Right renal cortex interstitium (tissue), 3 donors: Measurements from ENCODE around the gene KLK12. TPM values are rescaled to one million over a fixed set of nuclear protein-coding genes. Genes with fewer than 3 reads are reported as not detected.

Experiments
- DNase-seq, 3 donors: peaks; one replicate each; pipeline ENCODE4 v3.0.0-alpha.2; 2013; ENCODE audit warnings: low read depth in 3 of 3, low spot score in 2 of 3
- polyA plus RNA-seq, 3 donors: library from polyadenylated mRNA; unstranded; fragments of 120-200 nt; gene quantifications; one replicate each; pipeline ENCODE4 v1.2.1, GENCODE V29; 2013; ENCODE audit not compliant: insufficient read length in 3 of 3

KLK12 gene
- polyA plus RNA-seq, 3 donors = not detected

DNA sequence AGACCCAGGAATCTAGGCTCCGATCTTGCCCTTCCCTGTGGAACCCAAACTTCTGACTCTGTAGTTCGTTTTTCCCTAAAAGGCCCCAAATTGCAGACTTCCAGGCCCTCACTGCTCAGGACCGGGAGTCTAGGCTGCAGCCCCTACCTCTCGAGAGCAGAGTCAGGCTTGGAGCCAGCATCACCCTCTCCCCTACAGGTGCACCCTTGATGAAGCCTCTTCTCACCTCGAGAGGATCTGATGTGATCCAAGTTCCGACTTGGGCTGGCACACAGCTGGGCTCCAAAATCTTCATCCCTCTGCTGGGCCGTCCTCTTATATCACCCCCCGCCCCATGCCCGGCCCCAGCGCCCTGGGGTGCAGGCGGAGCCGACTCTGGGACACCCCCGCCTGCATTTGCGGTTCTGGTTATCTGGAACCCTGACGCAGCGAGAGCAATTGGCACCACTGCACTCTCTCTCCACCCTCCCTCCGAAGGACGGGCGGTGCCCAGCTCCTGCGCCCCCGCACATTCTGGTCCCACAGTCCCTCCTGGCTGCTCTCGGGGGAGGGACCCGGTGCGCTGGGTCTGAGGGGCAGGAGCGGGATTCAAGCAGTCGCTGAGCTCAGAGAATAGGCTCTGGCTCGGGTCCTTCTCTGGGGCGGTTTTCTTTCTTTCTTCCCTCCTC, 51.0 kb downstream of the KLK12 start, which contains the start of gene KLK7:
Gene KLK7 (minus strand): TSS at position 293 of the 668 bp plus-strand sequence. CDS start 1,518 bp downstream, outside the sequence.
- no peak for DNase-seq

DNA sequence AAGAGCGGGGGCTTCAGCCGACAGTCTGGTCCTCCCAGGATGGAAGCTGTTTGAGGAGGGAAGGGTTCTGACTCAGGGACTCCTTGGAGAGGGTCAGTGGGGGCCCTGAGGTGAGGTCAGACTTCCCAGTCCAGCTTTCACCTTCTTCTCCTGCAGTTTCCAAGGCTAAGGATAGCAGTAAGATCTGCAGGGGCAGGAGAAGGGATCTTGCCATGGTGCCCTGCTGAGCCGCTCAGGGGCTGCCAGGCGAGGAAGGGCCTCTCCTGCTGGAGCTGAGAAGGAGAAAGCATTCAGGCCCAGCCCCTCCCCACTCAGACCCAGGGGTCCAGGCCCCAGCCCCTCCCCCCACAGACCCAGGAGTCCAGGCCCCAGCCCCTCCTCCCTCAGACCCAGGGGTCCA, 52.6 kb downstream of the KLK12 start:
- no peak for DNase-seq

- no peak for DNase-seq
Observed at GRCh38 chr19:50981587-50982146, 53.1 kb downstream of the KLK12 start.

- DNase-seq = no peak
Observed at GRCh38 chr19:50980208-50980607, 54.6 kb downstream of the KLK12 start.

DNA sequence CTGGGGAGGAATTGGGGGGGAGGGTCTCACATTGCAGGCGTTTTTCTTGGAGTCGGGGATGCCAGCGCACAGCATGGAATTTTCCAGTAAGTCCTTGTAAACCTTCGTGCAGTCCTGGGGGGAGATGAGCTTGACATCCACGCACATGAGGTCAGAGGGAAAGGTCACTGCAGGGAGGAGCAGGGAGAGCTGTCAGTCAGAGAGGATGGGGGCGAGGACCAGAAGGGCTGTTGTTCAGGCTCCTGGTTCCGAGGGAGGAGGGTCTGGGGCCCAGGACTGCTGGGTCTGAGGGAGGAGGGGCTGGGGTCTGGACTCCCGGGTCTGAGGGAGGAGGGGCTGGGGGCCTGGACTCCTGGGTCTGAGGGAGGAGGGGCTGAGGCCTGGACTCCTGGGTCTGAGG, 55.0 kb downstream of the KLK12 start:
- no peak for DNase-seq

Other genes with a start within 250 kb of the KLK12 start
- gene ACP4, start 244.6 kb downstream of the KLK12 start, polyA plus RNA-seq = under 1 TPM in 2 of 3 donors, not detected in 1; 0.13 to 0.15 TPM
- gene KLK1, start 211.2 kb downstream of the KLK12 start, polyA plus RNA-seq = 1 to 10 TPM; 1.7 to 1.8 (median 1.8) TPM
- gene KLK15, start 201.4 kb downstream of the KLK12 start, polyA plus RNA-seq = not detected
- gene KLK3, start 180.1 kb downstream of the KLK12 start, polyA plus RNA-seq = under 1 TPM; 0.24 to 0.53 (median 0.42) TPM
- under 1 TPM; 0.18 to 0.22 (median 0.21) TPM for gene KLK2, start 161.6 kb downstream of the KLK12 start, polyA plus RNA-seq
- gene KLK4, start 123.6 kb downstream of the KLK12 start, polyA plus RNA-seq = not detected
- gene KLK5, start 82.0 kb downstream of the KLK12 start, polyA plus RNA-seq = 1 to 10 TPM; 1.6 to 2.7 (median 2.0) TPM
- 10 to 100 TPM; 34.4 to 49.0 (median 41.2) TPM for gene KLK6, start 65.4 kb downstream of the KLK12 start, polyA plus RNA-seq
- 1 to 10 TPM; 4.0 to 9.4 (median 5.5) TPM for gene KLK7, start 51.1 kb downstream of the KLK12 start, polyA plus RNA-seq
- gene KLK8, start 33.4 kb downstream of the KLK12 start, polyA plus RNA-seq = 1 to 10 TPM; 1.2 to 1.9 (median 1.4) TPM
- under 1 TPM; 0.15 to 0.19 (median 0.18) TPM for gene KLK10, start 15.3 kb downstream of the KLK12 start, polyA plus RNA-seq
- gene KLK11, start 8.4 kb downstream of the KLK12 start, polyA plus RNA-seq = under 1 TPM; 0.16 to 0.24 (median 0.22) TPM
- under 1 TPM; 0.33 to 0.72 (median 0.62) TPM for gene KLK13, start 30.1 kb upstream of the KLK12 start, polyA plus RNA-seq
- under 1 TPM; 0.14 to 0.17 (median 0.15) TPM for gene KLK14, start 47.9 kb upstream of the KLK12 start, polyA plus RNA-seq
- 1 to 10 TPM; 2.2 to 2.8 (median 2.4) TPM for gene CTU1, start 73.4 kb upstream of the KLK12 start, polyA plus RNA-seq
- gene SIGLEC9, start 89.9 kb upstream of the KLK12 start, polyA plus RNA-seq = 1 to 10 TPM; 1.3 to 1.6 (median 1.3) TPM
- gene SIGLEC7, start 107.3 kb upstream of the KLK12 start, polyA plus RNA-seq = under 1 TPM; 0.36 to 0.74 (median 0.42) TPM
- gene CD33, start 190.1 kb upstream of the KLK12 start, polyA plus RNA-seq = 1 to 10 TPM; 1.2 to 1.6 (median 1.5) TPM
- not detected for gene SIGLECL1, start 216.1 kb upstream of the KLK12 start, polyA plus RNA-seq